Mesodermal cell (in vitro differentiated cells): ENCODE results near the gene PCGF3. TPM values are rescaled to one million over a fixed set of nuclear protein-coding genes. Genes with fewer than 3 reads are reported as not detected.

Source experiments
- H3K27ac ChIP-seq: 2 replicates; pipeline ENCODE4 v1.7.0; 2013; ENCODE audit warnings: mild to moderate bottlenecking, low read depth, low read length, moderate library complexity; ENCODE audit not compliant: severe bottlenecking
- H3K36me3 ChIP-seq: 2 replicates; pipeline ENCODE4 v1.7.1; 2013; ENCODE audit warnings: mild to moderate bottlenecking, low read length, moderate library complexity; ENCODE audit not compliant: control insufficient read depth, insufficient read depth
- H3K4me1 ChIP-seq: one replicate; pipeline ENCODE4 v1.7.1; 2013; ENCODE audit warnings: mild to moderate bottlenecking, low read length; ENCODE audit not compliant: insufficient read depth, control insufficient read depth, poor library complexity, severe bottlenecking
- H3K4me3 ChIP-seq: 2 replicates; pipeline ENCODE4 v1.7.0; 2013; ENCODE audit warnings: low read length, control low read depth, mild to moderate bottlenecking; ENCODE audit not compliant: insufficient read depth, poor library complexity, severe bottlenecking; ENCODE audit errors: extremely low read depth
- H3K9me3 ChIP-seq: 2 replicates; pipeline ENCODE4 v1.7.1; 2013; ENCODE audit warnings: mild to moderate bottlenecking, low read length, moderate library complexity; ENCODE audit not compliant: control insufficient read depth
- WGBS, 2 experiments: methylation state at CpG; one replicate each; pipeline ENCODE4 v1.1.5; 2013; ENCODE audit warnings: missing lambda C conversion rate in 2 of 2; ENCODE audit not compliant: insufficient coverage in 2 of 2; 5-methylcytosine and 5-hydroxymethylcytosine counted together
- polyA plus RNA-seq, 2 experiments: library from polyadenylated mRNA; stranded (reverse); fragments of 50-300 nt; gene quantifications; one replicate each; pipeline ENCODE4 v1.2.3, GENCODE V29; 2013

Gene PCGF3, protein sequence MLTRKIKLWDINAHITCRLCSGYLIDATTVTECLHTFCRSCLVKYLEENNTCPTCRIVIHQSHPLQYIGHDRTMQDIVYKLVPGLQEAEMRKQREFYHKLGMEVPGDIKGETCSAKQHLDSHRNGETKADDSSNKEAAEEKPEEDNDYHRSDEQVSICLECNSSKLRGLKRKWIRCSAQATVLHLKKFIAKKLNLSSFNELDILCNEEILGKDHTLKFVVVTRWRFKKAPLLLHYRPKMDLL
- 56.3 TPM for polyA plus RNA-seq (2013, experiment 1 of 2)
- polyA plus RNA-seq (2013, experiment 2 of 2) = 51.8 TPM

DNA sequence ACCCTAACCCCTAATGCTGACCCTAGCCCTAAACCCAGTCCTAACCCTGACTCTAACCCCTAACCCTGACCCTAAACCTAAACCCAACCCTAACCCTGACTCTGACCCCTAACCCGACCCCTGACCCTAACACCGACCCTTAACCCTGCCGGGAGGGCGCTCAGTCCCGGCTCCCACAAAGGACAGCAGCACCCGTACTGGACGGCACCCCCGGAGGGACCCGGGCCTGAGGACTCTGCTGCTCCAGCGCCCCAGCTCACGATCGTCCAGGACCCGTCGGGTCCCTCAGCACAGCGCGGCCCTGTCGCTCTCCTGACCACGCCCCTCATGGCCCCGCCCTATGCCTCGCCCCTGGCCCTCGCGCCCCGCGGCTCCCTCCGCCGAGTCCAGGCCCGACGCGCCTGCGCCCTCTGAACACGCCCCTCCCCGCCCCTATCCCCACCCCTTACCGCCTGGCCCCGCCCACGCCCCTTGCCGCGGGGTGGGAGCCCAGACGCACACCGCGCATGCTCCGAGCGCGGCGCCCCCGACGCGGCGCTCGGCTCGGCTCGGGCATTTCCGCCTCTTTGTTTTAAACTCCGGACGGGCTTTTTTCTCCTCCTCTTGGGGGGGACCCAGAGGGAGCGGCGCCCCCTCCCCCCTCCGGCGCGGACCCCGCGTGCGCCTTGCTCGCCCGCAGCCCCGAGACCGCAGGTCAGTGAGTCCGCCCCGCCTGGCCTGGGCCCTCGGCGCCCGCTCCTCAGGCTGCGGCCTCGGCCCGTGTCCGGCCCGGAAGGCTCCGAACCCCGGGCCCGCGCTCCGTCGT, at the start of gene PCGF3:
Gene PCGF3, plus strand, starts transcription at position 555 of the 805 bp plus-strand sequence. CDS start 27,849 bp downstream, outside the sequence.
- H3K27ac ChIP-seq = peak within 1 kb of the TSS; percentile 91
- WGBS, 2 experiments = 0 to 5% methylated on average over 54 to 56 of the region's 82 CpGs

GRCh38 chr4:656436-657337, 48.9 kb upstream of the PCGF3 start:
- peaks cover 5% of the 10 kb centered on the region for H3K4me1 ChIP-seq
- no peaks in the 10 kb centered on the region for H3K9me3 ChIP-seq
- H3K4me3 ChIP-seq = no peak overlapping the region
- H3K27ac ChIP-seq = no peak overlapping the region
- 93 to 95% methylated on average over 43 to 45 of the region's 58 CpGs for WGBS, 2 experiments
- no peaks in the 10 kb centered on the region for H3K36me3 ChIP-seq

More for the DNA sequence above, at the start of gene PCGF3:
- Histone ChIP-seq H3K9me3 (no peaks in the 10 kb centered on the region), H3K4me3 (peak within 1 kb of the TSS; percentile 95), H3K4me1 (peaks cover 4% of the 10 kb centered on the region), H3K36me3 (peaks cover 26% of the 10 kb centered on the region)

GRCh38 chr4:657338-657833, 48.2 kb upstream of the PCGF3 start:
- WGBS, 2 experiments = 90 to 95% methylated on average over 13 to 22 of the region's 23 CpGs
- Histone ChIP-seq H3K9me3 (no peaks in the 10 kb centered on the region), H3K4me3 (no peak overlapping the region), H3K27ac (no peak overlapping the region), H3K36me3 (no peaks in the 10 kb centered on the region), H3K4me1 (peaks cover 5% of the 10 kb centered on the region)

- Histone ChIP-seq H3K36me3 (no peaks in the 10 kb centered on the region), H3K9me3 (no peaks in the 10 kb centered on the region), H3K4me3 (no peak overlapping the region), H3K4me1 (peaks cover 5% of the 10 kb centered on the region), H3K27ac (no peak overlapping the region)
- 95% methylated on average over 22 to 26 of the region's 27 CpGs for WGBS, 2 experiments
Observed at GRCh38 chr4:657834-658667, 47.6 kb upstream of the PCGF3 start.

GRCh38 chr4:658681-659667, 46.7 kb upstream of the PCGF3 start:
- Histone ChIP-seq H3K9me3 (no peaks in the 10 kb centered on the region), H3K4me3 (no peak overlapping the region), H3K4me1 (peaks cover 5% of the 10 kb centered on the region), H3K27ac (no peak overlapping the region), H3K36me3 (no peaks in the 10 kb centered on the region)
- 93 to 94% methylated on average over 30 to 32 of the region's 32 CpGs for WGBS, 2 experiments

DNA sequence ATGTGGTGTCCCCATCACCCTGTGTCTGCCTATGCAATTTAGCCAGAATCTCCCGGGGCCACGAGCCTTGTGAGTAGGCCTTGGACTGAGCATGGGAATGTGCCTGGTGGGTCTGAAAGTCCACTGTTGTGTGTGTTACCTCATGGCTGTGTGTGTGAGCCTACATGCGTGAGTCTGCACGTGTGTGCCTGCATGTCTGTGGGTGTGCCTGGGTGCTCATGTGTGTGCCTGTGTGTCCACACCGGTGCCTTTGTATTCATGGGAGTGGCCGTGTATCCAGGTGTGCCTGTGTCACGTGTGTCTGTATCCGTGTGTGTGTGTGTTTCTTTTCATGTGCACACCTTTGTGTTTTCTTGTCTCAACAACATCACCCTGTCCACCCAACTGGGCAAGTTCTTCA, 45.8 kb upstream of the PCGF3 start:
- Histone ChIP-seq H3K27ac (no peak overlapping the region), H3K9me3 (no peaks in the 10 kb centered on the region), H3K4me3 (no peak overlapping the region), H3K4me1 (peaks cover 5% of the 10 kb centered on the region), H3K36me3 (no peaks in the 10 kb centered on the region)
- WGBS, 2 experiments = 88 to 95% methylated on average over 5 to 8 of the region's 8 CpGs

DNA sequence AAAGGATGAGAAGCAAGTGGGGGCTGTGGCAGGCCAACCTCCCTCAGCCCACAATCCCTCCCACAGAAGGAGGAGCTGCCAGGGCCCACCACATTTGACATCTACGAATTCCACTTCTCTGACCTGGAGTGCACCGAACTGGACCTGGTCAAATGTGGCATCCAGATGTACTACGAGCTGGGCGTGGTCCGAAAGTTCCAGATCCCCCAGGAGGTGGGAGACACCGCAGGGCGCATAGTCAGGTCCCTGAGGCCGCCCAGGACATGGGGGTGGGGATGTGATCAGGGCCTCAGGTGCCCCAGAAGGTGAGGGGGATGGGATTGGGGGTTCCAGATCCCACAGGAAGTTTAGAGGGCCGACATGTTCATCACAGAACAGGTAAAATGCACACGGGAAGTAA, 45.2 kb upstream of the PCGF3 start:
- no peaks in the 10 kb centered on the region for H3K36me3 ChIP-seq
- H3K4me1 ChIP-seq = peaks cover 5% of the 10 kb centered on the region
- no peak overlapping the region for H3K4me3 ChIP-seq
- no peak overlapping the region for H3K27ac ChIP-seq
- WGBS, 2 experiments = 93 to 98% methylated on average over 6 to 7 of the region's 10 CpGs
- no peaks in the 10 kb centered on the region for H3K9me3 ChIP-seq

DNA sequence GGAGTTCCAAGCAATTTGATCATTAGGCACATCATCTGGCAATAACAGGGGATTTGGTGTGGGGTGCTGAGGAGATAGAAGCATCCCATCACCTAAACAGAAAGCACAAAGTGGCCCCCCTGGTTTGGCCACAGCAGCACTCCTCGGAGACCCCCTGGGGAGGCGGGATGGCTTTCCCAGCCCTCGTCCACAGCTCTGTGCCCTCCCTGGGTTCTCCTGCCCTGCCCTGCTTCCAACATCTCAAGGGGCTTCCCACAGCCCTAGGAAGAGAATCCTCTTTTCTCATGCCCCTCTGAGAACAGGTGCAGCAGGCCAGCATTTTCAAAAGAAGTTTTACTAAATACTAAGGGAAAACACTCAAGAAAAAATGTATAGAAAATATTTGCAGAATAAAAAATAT, 44.4 kb upstream of the PCGF3 start:
- H3K4me1 ChIP-seq = peaks cover 5% of the 10 kb centered on the region
- no peak overlapping the region for H3K27ac ChIP-seq
- no peaks in the 10 kb centered on the region for H3K9me3 ChIP-seq
- WGBS, 2 experiments = 83 to 100% methylated on average over 2 to 3 of the region's 3 CpGs
- H3K4me3 ChIP-seq = no peak overlapping the region
- no peaks in the 10 kb centered on the region for H3K36me3 ChIP-seq
